Activated T-helper 17 cell treated with anti-CD3 and anti-CD28 coated beads, Interleukin-2, amount 50 U/mL, for 72 hours (primary cell): ENCODE measurements around the gene MICU1. TPM values are rescaled to one million over a fixed set of nuclear protein-coding genes. Genes with fewer than 3 reads are reported as not detected.
"Not testable (repeated sequence)": the region's sequence is repeated elsewhere in the genome, so short reads cannot be mapped to it uniquely, and the experiment has no call there.

Experiments used
- ATAC-seq: fragments of 150-1000 bp; cut with Tn5 transposase; replicated peaks from 2 replicates; pipeline ENCODE4 v1.10.0; 2021; ENCODE audit warnings: mild to moderate bottlenecking, moderate library complexity
- H3K27ac Mint-ChIP-seq: one replicate; pipeline ENCODE4 v1.8.0; 2022; ENCODE audit warnings: mixed read lengths
- H3K27me3 Mint-ChIP-seq: one replicate; pipeline ENCODE4 v1.8.0; 2022; ENCODE audit warnings: mixed read lengths
- H3K36me3 Mint-ChIP-seq: one replicate; pipeline ENCODE4 v1.8.0; 2022; ENCODE audit warnings: low read depth, mild to moderate bottlenecking, mixed read lengths
- H3K4me1 Mint-ChIP-seq: one replicate; pipeline ENCODE4 v1.8.0; 2022; ENCODE audit warnings: mixed read lengths
- H3K4me3 Mint-ChIP-seq: one replicate; pipeline ENCODE4 v1.8.0; 2022; ENCODE audit warnings: mild to moderate bottlenecking, mixed read lengths
- H3K9me3 Mint-ChIP-seq: one replicate; pipeline ENCODE4 v1.8.0; 2022; ENCODE audit warnings: mixed read lengths
- total RNA-seq, 2 donors: library from RNA; stranded (reverse); gene quantifications; one replicate each; pipeline ENCODE4 v1.2.3, GENCODE V29; 2022

Gene MICU1
- total RNA-seq, 2 donors from 2014 or later, result 31.4 to 36.6 TPM

DNA sequence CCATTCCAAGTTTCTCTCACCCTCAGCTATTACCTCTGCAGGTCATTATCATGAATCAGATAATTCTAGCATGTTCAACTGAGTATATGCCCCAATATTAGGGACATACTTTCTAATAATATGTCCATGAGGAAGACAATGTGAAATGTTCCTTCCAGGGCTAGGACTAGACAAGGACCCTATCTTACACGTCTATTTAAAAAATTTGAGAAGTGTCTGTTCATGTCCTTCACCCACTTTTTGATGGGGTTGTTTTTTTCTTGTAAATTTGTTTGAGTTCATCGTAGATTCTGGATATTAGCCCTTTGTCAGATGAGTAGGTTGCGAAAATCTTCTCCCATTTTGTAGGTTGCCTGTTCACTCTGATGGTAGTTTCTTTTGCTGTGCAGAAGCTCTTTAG is 21.1 kb upstream of the MICU1 start:
- not testable (repeated sequence) for H3K9me3 Mint-ChIP-seq, H3K4me1 Mint-ChIP-seq, H3K36me3 Mint-ChIP-seq, H3K27me3 Mint-ChIP-seq, H3K4me3 Mint-ChIP-seq, ATAC-seq, H3K27ac Mint-ChIP-seq

GRCh38 chr10:72645263-72645858 is 19.5 kb upstream of the MICU1 start:
- H3K27ac Mint-ChIP-seq, result no peak overlapping the region
- no peaks in the 10 kb centered on the region for H3K4me1 Mint-ChIP-seq
- no peak overlapping the region for H3K4me3 Mint-ChIP-seq
- ATAC-seq, result no peak
- no peaks in the 10 kb centered on the region for H3K9me3 Mint-ChIP-seq
- H3K36me3 Mint-ChIP-seq, result no peaks in the 10 kb centered on the region
- no peaks in the 10 kb centered on the region for H3K27me3 Mint-ChIP-seq

GRCh38 chr10:72642318-72642717 is 16.4 kb upstream of the MICU1 start:
- H3K4me1 Mint-ChIP-seq, result peaks cover 3% of the 10 kb centered on the region
- peaks cover 2% of the 10 kb centered on the region for H3K27me3 Mint-ChIP-seq
- H3K36me3 Mint-ChIP-seq, result no peaks in the 10 kb centered on the region
- no peaks in the 10 kb centered on the region for H3K9me3 Mint-ChIP-seq
- no peak overlapping the region for H3K4me3 Mint-ChIP-seq
- ATAC-seq, result no peak
- no peak overlapping the region for H3K27ac Mint-ChIP-seq

- no peak overlapping the region for H3K4me3 Mint-ChIP-seq
- peaks cover 4% of the 10 kb centered on the region for H3K27me3 Mint-ChIP-seq
- H3K9me3 Mint-ChIP-seq, result no peaks in the 10 kb centered on the region
- no peaks in the 10 kb centered on the region for H3K36me3 Mint-ChIP-seq
- no peak for ATAC-seq
- H3K27ac Mint-ChIP-seq, result no peak overlapping the region
- peaks cover 6% of the 10 kb centered on the region for H3K4me1 Mint-ChIP-seq
Measured at GRCh38 chr10:72639441-72639873, 13.6 kb upstream of the MICU1 start.

- Mint-ChIP-seq H3K27me3 (peaks cover 4% of the 10 kb centered on the region), H3K27ac (no peak overlapping the region), H3K4me3 (no peak overlapping the region), H3K4me1 (peaks cover 6% of the 10 kb centered on the region), H3K36me3 (no peaks in the 10 kb centered on the region), H3K9me3 (no peaks in the 10 kb centered on the region)
- ATAC-seq, result no peak
Measured at GRCh38 chr10:72638586-72639440, 12.9 kb upstream of the MICU1 start.

GRCh38 chr10:72637398-72637857 is 11.5 kb upstream of the MICU1 start:
- Mint-ChIP-seq H3K4me3 (no peak overlapping the region), H3K4me1 (peaks cover 6% of the 10 kb centered on the region), H3K9me3 (no peaks in the 10 kb centered on the region), H3K36me3 (no peaks in the 10 kb centered on the region), H3K27me3 (peaks cover 4% of the 10 kb centered on the region), H3K27ac (no peak overlapping the region)
- ATAC-seq, result peak; percentile 95

GRCh38 chr10:72630144-72630543 is 4.3 kb upstream of the MICU1 start:
- Mint-ChIP-seq H3K27ac (no peak overlapping the region), H3K9me3 (no peaks in the 10 kb centered on the region), H3K4me3 (no peak overlapping the region), H3K4me1 (peaks cover 3% of the 10 kb centered on the region), H3K36me3 (no peaks in the 10 kb centered on the region), H3K27me3 (no peaks in the 10 kb centered on the region)
- ATAC-seq, result no peak

DNA sequence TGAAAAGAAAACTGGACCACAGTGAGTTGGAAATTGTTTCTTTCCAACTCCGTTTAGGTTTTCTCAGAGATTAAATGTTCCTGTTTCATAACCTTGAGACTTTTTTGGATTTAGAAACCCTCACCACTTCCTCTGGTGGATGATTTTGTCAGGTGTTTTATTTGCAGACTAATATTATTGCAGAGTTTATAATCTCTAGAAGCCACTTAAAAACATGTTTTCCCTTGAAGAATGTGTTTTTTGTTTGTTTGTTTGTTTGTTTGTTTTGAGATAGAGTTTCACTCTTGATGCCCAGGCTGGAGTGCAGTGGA is 520 bp upstream of the MICU1 start:
- peak overlapping the region; percentile 99 for H3K27ac Mint-ChIP-seq
- H3K36me3 Mint-ChIP-seq, result peaks cover 6% of the 10 kb centered on the region
- H3K4me1 Mint-ChIP-seq, result peaks cover 8% of the 10 kb centered on the region
- no peak for ATAC-seq
- H3K27me3 Mint-ChIP-seq, result no peaks in the 10 kb centered on the region
- H3K9me3 Mint-ChIP-seq, result no peaks in the 10 kb centered on the region
- peak overlapping the region; percentile 99 for H3K4me3 Mint-ChIP-seq

DNA sequence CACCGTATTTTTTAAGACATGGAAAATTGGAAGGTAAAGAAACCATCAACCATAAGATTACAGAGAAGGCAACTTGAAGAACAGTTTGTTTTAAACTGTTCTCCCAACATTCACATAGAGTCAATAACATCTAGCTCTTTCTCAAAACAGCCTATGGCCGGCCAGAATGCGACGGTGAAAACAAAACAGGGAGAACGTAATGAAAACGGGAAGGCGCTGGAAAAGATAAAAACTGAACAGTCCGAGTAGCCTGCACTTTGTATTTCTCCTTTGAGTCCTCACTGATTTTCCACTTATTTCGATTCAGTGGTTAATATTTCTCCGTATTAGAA is 637 bp downstream of the MICU1 start:
- Mint-ChIP-seq H3K4me3 (peak overlapping the region; percentile 99), H3K9me3 (no peaks in the 10 kb centered on the region), H3K27me3 (no peaks in the 10 kb centered on the region), H3K27ac (peak overlapping the region; percentile 99), H3K36me3 (peaks cover 6% of the 10 kb centered on the region), H3K4me1 (peaks cover 8% of the 10 kb centered on the region)
- no peak for ATAC-seq

GRCh38 chr10:72622271-72622670 is 3.6 kb downstream of the MICU1 start:
- H3K9me3 Mint-ChIP-seq, result no peaks in the 10 kb centered on the region
- H3K36me3 Mint-ChIP-seq, result peaks cover 6% of the 10 kb centered on the region
- H3K27ac Mint-ChIP-seq, result no peak overlapping the region
- no peak overlapping the region for H3K4me3 Mint-ChIP-seq
- ATAC-seq, result no peak
- peaks cover 8% of the 10 kb centered on the region for H3K4me1 Mint-ChIP-seq
- no peaks in the 10 kb centered on the region for H3K27me3 Mint-ChIP-seq

GRCh38 chr10:72616716-72617115 is 9.2 kb downstream of the MICU1 start:
- no peak overlapping the region for H3K27ac Mint-ChIP-seq

GRCh38 chr10:72615970-72616369 is 9.9 kb downstream of the MICU1 start:
- Mint-ChIP-seq H3K9me3 (peaks cover 5% of the 10 kb centered on the region), H3K4me3 (peak overlapping the region; percentile 16), H3K27me3 (no peaks in the 10 kb centered on the region), H3K36me3 (peaks cover 7% of the 10 kb centered on the region), H3K4me1 (peaks cover 6% of the 10 kb centered on the region), H3K27ac (peak overlapping the region; percentile 68)
- peak; percentile 23 for ATAC-seq

More at GRCh38 chr10:72616716-72617115, 9.2 kb downstream of the MICU1 start:
- Mint-ChIP-seq H3K36me3 (peaks cover 7% of the 10 kb centered on the region), H3K4me3 (no peak overlapping the region), H3K9me3 (peaks cover 5% of the 10 kb centered on the region), H3K4me1 (peaks cover 6% of the 10 kb centered on the region), H3K27me3 (no peaks in the 10 kb centered on the region)
- ATAC-seq, result no peak

DNA sequence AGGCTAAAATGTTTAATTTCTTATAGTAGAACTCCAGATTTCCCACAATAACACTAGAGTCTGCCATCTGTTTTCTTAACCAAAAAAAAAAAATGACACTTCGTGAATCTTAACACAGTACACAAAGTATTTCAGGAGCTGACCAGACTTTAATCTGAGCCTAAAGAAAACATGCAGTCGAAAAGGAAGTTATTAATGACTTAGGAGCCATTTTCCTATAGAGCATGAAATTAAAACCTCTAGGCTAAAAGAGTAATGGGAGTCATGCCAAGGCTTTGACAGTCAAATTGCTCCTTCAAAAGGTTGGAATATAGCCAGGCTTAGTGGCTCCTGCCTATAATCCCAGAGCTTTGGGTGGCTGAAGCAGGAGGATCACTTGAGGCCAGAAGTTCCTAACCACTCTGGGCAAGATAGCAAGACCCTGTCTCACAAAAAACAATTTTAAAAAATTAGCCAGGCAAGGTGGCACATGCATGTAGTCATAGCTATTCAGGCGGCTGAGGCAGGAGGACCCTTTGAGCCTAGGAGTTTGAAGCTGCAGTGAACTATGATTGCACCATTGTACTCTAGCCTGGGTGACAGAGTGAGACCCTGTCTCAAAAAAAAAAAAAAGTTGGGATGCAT is 13.6 kb downstream of the MICU1 start:
- Mint-ChIP-seq H3K27ac (no peak overlapping the region), H3K36me3 (peaks cover 15% of the 10 kb centered on the region), H3K27me3 (no peaks in the 10 kb centered on the region), H3K4me1 (peaks cover 14% of the 10 kb centered on the region), H3K4me3 (no peak overlapping the region), H3K9me3 (peaks cover 5% of the 10 kb centered on the region)
- no peak for ATAC-seq

DNA sequence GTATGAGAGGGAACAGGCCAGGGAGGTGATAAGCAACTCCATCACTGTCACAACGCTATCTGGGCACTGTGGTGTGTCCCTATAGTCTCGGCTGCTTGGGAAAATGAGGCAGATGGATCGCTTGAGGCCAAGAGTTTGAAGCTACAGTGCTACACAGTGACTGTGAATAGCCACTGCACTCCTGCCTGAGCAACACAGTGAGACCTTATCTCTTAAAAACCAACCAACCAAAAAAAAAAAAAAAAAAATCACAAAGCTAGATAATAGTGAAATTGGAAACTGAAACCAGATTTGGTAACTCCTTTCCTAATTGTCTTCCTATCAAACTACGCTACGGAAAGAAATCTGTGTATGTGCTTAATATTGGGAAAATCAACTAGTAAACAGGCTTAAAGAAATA is 14.1 kb downstream of the MICU1 start:
- peaks cover 15% of the 10 kb centered on the region for H3K36me3 Mint-ChIP-seq
- no peaks in the 10 kb centered on the region for H3K27me3 Mint-ChIP-seq
- H3K4me1 Mint-ChIP-seq, result peaks cover 14% of the 10 kb centered on the region
- H3K9me3 Mint-ChIP-seq, result peaks cover 5% of the 10 kb centered on the region
- H3K4me3 Mint-ChIP-seq, result no peak overlapping the region
- H3K27ac Mint-ChIP-seq, result no peak overlapping the region
- no peak for ATAC-seq

DNA sequence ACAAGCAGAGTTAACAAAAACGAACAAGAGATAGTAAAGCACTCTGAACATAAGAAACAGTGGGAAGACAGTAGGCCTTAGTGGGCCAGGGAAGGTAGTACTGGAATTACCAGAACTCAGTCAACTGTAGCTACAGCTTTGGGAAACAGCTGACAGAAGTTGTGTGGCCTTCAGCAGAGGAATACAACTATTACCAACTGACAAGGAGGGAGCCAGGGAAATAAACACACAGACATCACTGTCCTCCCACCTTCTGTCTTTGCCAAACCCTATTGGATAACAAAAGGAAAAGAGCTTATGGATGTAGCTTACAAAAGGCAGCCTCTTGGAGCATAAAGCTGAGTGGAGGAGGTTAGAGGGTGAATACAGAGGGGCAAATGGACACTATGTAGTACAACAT is 15.4 kb downstream of the MICU1 start:
- ATAC-seq, result no peak
- Mint-ChIP-seq H3K4me1 (peaks cover 8% of the 10 kb centered on the region), H3K9me3 (no peaks in the 10 kb centered on the region), H3K27me3 (no peaks in the 10 kb centered on the region), H3K27ac (peak overlapping the region; percentile 10), H3K36me3 (peaks cover 8% of the 10 kb centered on the region), H3K4me3 (no peak overlapping the region)
